GM21526 (cell line): Measurements from ENCODE around the gene DENND1B.

Experiments
- ATAC-seq: cut with Tn5 transposase; IDR thresholded peaks from one replicate; pipeline ENCODE4 v1.9.1; 2021; ENCODE audit warnings: moderate library complexity; ENCODE audit not compliant: unreplicated experiment, low FRiP score

DENND1B gene

DNA sequence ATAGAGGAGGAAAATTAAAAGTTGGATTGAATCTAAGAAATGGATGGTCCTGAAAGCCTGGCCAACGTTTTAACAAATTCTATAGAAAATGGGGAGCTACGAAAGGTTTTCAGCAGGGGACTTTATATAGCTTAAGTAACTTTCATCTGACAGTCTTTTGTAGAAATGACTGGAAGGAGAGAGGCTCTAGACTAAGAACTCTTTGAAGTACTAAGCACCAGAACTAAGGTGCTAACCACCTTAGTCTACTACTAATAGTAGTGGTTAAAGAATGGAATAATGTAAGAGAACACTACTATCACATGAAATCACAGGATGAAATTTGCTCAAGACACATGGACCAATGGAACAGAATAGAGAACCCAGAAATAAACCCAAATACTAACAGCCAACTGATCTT lies 126.1 kb downstream of the DENND1B start:
- ATAC-seq, result no peak

DNA sequence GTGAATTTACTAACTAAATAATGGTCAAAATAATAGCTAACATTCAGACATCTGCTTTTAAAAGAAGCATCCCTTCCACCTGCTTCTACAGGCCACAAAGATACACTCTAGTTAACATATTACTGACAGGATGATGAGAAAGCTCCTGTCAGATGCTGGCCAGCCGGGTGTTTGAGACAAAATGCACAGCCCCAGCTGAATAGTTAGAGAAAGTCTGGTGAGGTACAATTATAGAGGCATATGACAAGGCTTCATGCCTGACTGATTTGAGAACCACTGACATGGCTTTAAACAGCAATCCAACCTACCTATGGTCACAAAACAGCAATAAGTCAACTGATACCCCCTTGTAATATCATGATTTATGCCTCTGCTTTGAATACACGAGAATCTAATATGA lies 137.0 kb downstream of the DENND1B start:
- ATAC-seq, result peak; percentile 53

DNA sequence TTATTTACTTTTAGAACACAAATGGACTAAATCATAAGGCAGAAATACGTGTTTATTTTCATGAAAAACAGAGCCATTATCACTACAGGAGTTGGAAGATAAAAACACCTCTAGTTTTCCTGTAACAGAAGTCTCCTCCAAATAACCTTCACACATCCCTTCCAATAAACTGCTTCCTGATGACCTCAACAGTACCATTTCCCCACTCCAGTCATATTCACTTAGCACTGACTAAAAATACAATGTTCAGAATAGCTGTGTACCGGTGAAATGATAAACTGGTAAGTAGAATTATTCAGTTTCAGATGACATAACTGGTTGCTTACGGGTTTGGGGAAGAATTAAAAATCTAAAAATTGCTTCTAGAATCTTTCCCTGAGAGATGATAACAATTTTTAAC lies 137.9 kb downstream of the DENND1B start:
- ATAC-seq, result no peak

GRCh38 chr1:197633447-197634078 lies 141.7 kb downstream of the DENND1B start:
- ATAC-seq, result no peak

DNA sequence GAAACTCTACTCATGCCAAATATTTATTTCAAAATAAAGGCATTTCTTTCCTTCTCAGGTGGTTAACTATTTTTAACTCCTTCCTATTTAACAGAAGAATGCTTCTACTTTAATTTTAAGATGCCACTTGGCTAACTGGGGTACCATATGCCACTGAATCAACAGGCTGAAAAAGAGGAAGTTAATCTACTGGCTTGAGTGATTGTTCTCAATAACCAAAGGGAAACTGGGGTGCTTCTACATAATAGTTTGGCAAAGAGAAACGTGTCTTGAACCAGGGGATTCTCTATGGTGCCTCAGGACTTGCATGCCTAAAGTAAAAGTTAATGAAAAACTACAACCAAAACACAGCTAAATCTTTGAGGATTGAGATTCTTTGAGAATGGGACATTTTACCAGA lies 142.6 kb downstream of the DENND1B start:
- ATAC-seq, result no peak

DNA sequence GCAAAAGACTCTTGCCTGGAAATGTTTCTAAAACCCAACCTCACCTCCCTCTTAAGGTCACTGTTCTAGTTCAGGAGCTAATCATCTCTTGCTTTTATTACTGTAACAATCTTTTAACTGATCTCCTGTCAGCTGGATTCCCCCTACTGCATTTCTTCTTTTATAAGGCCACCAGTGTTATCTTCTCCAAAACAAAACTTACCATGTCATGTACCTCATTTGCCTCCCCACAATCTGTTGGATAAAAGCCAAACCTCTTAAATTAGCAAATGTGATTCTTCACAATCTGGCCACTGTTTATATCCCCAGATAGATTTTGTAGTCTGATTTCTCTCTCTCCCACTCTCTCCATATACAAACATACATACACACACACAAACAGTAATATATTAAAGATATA lies 143.3 kb downstream of the DENND1B start:
- no peak for ATAC-seq

- ATAC-seq, result no peak
These were observed 152.9 kb downstream of the DENND1B start for GRCh38 chr1:197622371-197622770.

- ATAC-seq, result no peak
These were observed 153.5 kb downstream of the DENND1B start for GRCh38 chr1:197621761-197622160.

DNA sequence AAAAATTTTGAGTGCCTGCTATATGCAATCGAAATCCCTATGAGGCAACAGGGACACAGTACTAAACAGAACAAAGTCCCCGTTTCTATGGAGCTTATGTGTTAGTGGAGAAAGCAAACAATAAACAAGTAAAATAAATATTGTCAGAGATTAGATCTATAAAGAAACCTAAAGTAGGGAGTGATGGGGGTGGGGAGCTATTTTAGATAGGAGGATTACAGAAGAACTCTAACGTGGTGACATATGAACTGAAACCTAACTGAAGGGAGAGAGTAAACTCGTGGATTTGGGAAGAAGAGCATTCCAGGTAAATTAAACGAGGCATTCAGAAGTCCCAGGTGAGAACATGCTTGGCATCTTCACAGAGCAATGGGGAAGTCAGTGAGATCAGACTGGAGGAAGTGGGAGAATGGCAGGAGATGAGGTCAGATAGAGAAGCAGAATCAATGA lies 154.5 kb downstream of the DENND1B start:
- ATAC-seq, result no peak

DNA sequence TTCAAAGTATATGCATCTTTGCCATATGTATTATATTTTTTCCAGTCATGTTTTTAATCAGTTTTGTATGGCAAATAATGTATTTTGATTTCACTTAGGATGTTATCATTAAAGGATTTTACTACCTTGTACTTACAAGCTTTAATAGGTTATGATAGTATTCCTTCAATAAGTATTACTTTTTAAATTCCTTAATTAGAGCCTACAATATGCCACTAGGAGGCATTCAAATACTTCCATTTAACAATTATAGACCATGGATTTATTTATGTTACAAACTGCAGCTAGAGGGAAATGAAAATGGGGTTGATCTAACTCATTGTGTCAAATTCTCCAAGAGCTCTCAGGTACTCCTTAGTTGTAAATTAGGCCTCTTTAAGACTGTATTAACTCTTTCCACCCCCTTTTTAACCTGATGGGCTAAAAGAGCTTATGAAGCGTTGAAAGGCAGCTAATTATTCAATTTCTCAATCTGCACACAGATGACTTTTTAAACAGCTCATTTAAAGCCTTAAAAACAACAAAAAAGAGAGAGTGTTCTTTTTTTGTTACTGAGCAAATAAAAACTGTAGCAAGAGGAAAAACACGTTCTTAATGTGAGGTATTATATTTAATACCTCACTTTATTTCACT lies 156.2 kb downstream of the DENND1B start:
- no peak for ATAC-seq

- no peak for ATAC-seq
These were observed 157.2 kb downstream of the DENND1B start for GRCh38 chr1:197618061-197618460.

DNA sequence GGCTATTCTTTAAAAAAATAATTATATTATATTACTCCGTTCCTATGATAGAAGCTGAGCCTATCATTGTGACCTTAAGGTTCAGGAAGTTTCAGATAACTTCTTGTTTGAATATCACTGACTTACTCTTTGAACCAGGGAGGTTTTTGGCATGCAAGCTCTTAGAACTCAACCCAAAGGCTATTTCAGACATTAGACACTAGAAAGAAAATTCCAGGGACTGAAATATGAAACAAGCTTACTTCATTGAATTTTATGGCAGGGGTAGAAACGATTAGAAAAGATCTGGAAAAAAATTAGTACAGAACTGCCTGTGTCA lies 159.6 kb downstream of the DENND1B start:
- ATAC-seq, result no peak

DNA sequence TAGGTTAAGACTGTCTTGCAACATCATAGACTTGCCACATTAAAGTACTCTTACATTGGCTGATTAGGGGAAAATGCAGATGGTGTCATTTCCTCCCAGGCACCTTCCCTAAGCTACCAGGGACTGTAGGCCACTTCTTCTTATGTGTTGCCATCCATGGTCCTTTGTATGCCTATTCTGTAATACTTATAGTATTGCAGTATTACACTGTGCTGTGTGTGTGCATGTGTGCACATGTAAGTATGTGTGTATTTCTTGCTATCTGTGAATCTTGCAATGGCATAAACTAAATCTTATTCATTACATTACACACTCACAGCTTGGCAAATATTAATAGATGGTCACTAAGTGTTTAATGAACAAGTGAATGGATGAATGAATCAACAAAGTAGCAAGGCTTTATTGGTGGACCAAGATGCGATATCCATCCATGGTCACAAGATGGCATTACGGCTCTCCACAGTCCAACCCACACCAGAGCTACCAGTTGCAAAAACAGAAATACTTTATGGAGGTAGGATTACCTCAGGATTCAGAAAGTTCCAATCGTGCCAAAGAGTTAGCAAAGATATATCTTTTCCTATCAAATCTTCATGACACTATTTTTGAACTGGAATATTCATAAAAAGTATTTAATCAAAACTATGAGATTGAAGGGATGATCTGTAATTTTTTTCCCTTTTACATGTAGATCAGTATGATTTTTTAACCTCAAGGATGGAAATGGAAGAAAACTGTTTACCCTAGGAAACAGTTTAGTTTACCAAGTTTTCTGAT lies 160.2 kb downstream of the DENND1B start:
- peak; percentile 83 for ATAC-seq

DNA sequence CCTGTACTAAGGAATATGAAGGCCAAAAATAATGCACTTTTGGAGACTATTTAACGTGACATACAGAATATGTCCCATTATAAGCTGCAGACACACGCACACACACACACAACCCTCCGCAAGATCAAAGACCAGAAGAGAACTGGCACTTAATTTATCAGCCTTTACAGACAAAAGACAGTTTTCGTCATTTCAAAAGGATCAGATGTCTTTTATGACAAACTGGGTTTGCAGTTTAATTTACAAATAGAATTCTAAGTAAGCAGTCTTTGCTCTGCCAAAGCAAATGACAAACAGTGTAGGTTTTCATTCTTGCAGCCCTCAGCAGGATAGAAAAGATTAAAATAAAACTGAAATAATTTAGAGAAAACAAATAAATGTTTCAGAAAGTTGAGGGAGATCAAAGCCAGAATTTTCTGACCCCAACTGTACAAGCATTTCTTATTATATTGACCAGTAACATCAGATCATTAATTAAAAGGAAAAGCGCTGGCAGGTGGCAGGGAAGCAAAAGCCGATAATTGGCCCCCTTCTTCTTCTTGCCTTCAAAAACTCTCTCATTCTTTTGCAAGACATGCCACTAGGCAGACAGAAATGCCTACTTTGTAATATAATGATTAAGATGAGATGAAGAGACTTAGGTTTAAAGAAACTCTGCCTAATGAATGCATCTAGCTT lies 169.0 kb downstream of the DENND1B start:
- no peak for ATAC-seq

DNA sequence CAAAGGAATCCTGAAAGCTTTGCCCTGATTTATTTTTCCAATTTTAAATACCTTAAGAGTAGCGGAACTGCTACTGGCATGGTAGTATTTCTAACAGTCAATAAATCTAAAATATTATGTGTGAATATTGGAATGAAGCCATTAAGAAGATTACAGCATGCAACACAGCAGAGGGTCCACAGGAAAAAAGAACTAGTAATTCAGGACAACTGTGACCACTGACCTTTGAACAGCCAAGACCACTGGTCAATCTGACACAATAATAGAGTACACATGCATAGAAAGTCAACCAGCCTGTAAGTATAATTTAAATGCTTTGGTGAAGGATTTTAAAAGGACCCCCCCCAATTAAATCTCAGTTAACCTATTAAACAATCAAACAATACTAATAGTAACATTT lies 171.0 kb downstream of the DENND1B start:
- ATAC-seq, result no peak

DNA sequence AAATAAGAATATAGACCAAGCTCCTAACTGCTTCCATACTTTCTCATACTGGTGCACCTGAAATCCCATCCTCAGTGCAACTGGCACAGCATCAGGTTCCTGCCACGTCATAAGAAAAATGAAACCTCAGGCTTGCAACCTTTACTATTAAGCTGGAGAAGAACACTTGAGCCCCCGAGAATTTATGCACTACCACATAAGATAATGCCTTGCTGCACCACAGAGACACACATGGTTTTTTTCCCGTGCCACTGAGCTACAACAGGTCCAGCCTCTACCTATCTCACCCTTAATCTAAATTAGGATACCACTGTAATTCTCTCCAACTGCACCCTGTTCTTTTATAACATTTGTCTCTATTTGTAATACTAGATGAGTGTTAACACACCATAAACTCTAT lies 174.5 kb downstream of the DENND1B start:
- no peak for ATAC-seq

GRCh38 chr1:197599789-197600188 lies 175.5 kb downstream of the DENND1B start:
- ATAC-seq, result no peak

DNA sequence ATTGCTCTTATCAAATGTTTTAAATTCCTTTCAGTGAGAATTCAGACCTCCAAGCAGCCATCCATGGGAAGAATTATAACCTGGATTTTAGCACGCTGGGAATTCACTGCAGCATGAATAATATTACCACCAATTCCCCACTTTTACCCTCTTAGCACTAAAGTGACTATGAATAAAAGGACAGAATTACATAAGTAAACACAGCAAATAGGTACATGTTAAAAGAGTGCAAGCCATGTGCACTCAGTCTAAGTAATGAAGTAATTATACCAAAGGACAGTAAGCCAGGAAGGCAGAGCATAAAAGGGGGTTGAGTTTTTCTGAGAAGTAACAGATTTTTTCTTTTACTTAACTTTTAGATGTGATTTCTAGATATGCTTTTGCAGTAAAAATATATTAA lies 176.3 kb downstream of the DENND1B start:
- no peak for ATAC-seq

- no peak for ATAC-seq
These were observed 179.9 kb downstream of the DENND1B start for GRCh38 chr1:197595304-197595904.

- no peak for ATAC-seq
These were observed 184.6 kb downstream of the DENND1B start for GRCh38 chr1:197590687-197591086.

GRCh38 chr1:197585809-197586208 lies 189.5 kb downstream of the DENND1B start:
- no peak for ATAC-seq
